ENCODE results near the gene HSH2D.

HSH2D gene

GRCh38 chr19:16124953-16125352 is 18.5 kb upstream of the HSH2D start:
- TF ChIP-seq, protein P1, sequence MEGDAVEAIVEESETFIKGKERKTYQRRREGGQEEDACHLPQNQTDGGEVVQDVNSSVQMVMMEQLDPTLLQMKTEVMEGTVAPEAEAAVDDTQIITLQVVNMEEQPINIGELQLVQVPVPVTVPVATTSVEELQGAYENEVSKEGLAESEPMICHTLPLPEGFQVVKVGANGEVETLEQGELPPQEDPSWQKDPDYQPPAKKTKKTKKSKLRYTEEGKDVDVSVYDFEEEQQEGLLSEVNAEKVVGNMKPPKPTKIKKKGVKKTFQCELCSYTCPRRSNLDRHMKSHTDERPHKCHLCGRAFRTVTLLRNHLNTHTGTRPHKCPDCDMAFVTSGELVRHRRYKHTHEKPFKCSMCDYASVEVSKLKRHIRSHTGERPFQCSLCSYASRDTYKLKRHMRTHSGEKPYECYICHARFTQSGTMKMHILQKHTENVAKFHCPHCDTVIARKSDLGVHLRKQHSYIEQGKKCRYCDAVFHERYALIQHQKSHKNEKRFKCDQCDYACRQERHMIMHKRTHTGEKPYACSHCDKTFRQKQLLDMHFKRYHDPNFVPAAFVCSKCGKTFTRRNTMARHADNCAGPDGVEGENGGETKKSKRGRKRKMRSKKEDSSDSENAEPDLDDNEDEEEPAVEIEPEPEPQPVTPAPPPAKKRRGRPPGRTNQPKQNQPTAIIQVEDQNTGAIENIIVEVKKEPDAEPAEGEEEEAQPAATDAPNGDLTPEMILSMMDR (IDR thresholded peaks at IDR 0.05; ENCODE audit: low read depth, low read length), result no peak
- no peak overlapping the region for H3K4me3 ChIP-seq (ENCODE audit: low read depth, low read length)

- TF ChIP-seq, protein P1 (IDR thresholded peaks at IDR 0.05; ENCODE audit: low read depth, low read length), result no peak
Measured at GRCh38 chr19:16125737-16126495, 17.6 kb upstream of the HSH2D start.

GRCh38 chr19:16127080-16127479 is 16.4 kb upstream of the HSH2D start:
- H3K4me3 ChIP-seq (ENCODE audit: low read depth, low read length), result no peak overlapping the region
- TF ChIP-seq, protein P1 (IDR thresholded peaks at IDR 0.05; ENCODE audit: low read depth, low read length), result no peak

More at GRCh38 chr19:16125737-16126495, 17.6 kb upstream of the HSH2D start:
- H3K4me3 ChIP-seq (ENCODE audit: low read depth, low read length), result no peak overlapping the region

DNA sequence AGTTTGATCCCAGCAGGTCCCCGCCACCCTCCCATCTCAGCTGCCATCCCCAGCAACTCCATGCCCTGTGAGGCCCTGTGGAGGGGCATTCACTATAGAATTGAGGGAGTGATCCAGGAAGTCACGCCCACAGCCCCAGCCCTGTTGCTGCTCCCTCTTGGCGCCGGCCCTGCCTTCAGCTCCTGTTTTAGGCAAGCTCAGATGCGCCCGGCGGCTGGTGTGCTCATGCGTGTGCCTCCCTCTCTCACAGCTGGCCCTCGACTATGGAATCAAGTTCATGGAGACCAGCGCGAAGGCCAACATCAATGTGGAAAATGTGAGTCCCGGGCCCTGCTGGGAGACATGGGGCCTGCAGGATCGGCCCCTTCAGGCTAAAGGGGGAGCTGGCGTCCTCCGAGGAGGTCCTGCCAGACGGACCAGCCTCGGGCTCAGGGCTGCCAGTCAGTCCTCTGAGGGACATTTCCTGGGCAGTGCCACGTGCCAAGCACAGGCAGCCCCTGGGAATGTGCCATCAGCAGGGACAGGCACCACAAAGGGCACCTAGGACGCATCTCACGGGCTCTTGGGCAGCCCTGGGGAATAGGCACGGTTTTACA is 15.6 kb upstream of the HSH2D start:
- no peak overlapping the region for H3K4me3 ChIP-seq (ENCODE audit: low read depth, low read length)
- TF ChIP-seq, protein P1 (IDR thresholded peaks at IDR 0.05; ENCODE audit: low read depth, low read length), result no peak

- TF ChIP-seq, protein P1 (IDR thresholded peaks at IDR 0.05; ENCODE audit: low read depth, low read length), result no peak
- H3K4me3 ChIP-seq (ENCODE audit: low read depth, low read length), result no peak overlapping the region
Measured at GRCh38 chr19:16131648-16132047, 11.8 kb upstream of the HSH2D start.

DNA sequence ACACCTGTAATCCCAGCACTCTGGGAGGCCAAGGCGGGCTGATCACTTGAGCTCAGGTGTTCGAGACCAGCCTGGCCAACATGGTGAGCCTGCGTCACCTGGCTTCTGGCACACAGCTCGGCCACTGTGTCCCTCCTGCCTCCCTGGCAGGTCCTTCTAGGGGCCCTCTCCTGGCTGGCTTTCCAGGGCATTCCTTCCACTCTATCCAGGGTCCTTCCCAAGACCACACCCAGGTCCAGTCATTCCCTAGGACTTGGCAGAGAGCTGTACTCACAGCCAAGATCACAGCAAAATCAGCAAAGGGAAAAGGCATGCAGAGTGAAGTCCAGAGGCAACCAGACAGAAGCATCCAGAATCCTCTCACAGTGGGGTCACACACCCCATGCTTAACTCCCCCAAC is 9.7 kb upstream of the HSH2D start:
- TF ChIP-seq, protein P1 (IDR thresholded peaks at IDR 0.05; ENCODE audit: low read depth, low read length), result no peak
- H3K4me3 ChIP-seq (ENCODE audit: low read depth, low read length), result no peak overlapping the region

GRCh38 chr19:16134510-16134909 is 9.0 kb upstream of the HSH2D start:
- H3K4me3 ChIP-seq (ENCODE audit: low read depth, low read length), result no peak overlapping the region

More at GRCh38 chr19:16134510-16134909, 9.0 kb upstream of the HSH2D start:
- TF ChIP-seq, protein P1 (IDR thresholded peaks at IDR 0.05; ENCODE audit: low read depth, low read length), result no peak
